Left lung (tissue), 10 donors: Measurements from ENCODE around the gene RPGRIP1L. TPM values are rescaled to one million over a fixed set of nuclear protein-coding genes. Genes with fewer than 3 reads are reported as not detected.

Experiments
- ATAC-seq: fragments of 200-7000 bp; cut with Tn5 transposase; one replicate; pipeline ENCODE4 v1.9.1; 2020; ENCODE audit warnings: moderate library complexity
- DNase-seq, 4 donors: peaks; one replicate each; pipeline ENCODE4 v3.0.0-alpha.2; 2013 to 2020
- H3K27ac ChIP-seq, 2 donors: fragments of 200-600 bp; sonication (generic) in 1 of 2; one replicate each; pipeline versions ENCODE4 v1.5.0 to v1.8.0; 2020 to 2021
- H3K27me3 ChIP-seq, 2 donors: fragments of 200-600 bp; sonication (generic) in 1 of 2; one replicate each; pipeline versions ENCODE4 v1.5.0 to v1.8.0; 2020 to 2021
- H3K36me3 ChIP-seq, 2 donors: fragments of 200-600 bp; sonication (generic) in 1 of 2; one replicate each; pipeline versions ENCODE4 v1.5.0 to v1.8.0; 2020 to 2021
- H3K4me1 ChIP-seq, 2 donors: fragments of 200-600 bp; one replicate each; pipeline ENCODE4 v1.8.0; 2021
- H3K4me3 ChIP-seq, 2 donors: fragments of 200-600 bp; sonication (generic) in 1 of 2; one replicate each; pipeline versions ENCODE4 v1.5.0 to v1.8.0; 2020 to 2021; ENCODE audit warnings: mild to moderate bottlenecking in 1 of 2
- H3K9me3 ChIP-seq, 2 donors: fragments of 200-600 bp; sonication (generic) in 1 of 2; one replicate each; pipeline versions ENCODE4 v1.5.0 to v1.8.0; 2020 to 2021
- CTCF ChIP-seq, 2 donors: fragments of 200-600 bp; sonication (generic) in 1 of 2; IDR thresholded peaks; one replicate each; pipeline versions ENCODE4 v1.5.0 to v1.8.0; 2021; ENCODE audit warnings: antibody characterized with exemption in 2 of 2
- intact Hi-C, 2 donors: fragments of 100-400 bp; cut with DNase I; formaldehyde crosslinking; loops; one replicate each; pipeline versions ENCODE4 v1.11.2 to v1.14.2; 2022
- polyA plus RNA-seq, 6 donors: library from polyadenylated mRNA; unstranded; fragments of 120-200 nt; gene quantifications; one replicate each; pipeline ENCODE4 v1.2.1, GENCODE V29; 2013; ENCODE audit not compliant: insufficient read length in 6 of 6
- total RNA-seq, 2 donors: library from RNA; stranded (reverse); fragmentation: NEBNext Ultra II Directional; extraction: Animal tissue kit (Norgen Biotek cat#: 25700); gene quantifications; one replicate each; pipeline ENCODE4 v1.2.1, GENCODE V29; 2021
- donor health status: DM: no; HTN: yes; CAD: no.
- donor health status: DM: no; HTN: no; CAD: no.

The RPGRIP1L gene
- total and polyA plus RNA-seq, 8 donors: 8.0 to 18.2 (median 16.3) TPM

- no peak overlapping the region for H3K27ac ChIP-seq
- no peaks in the 10 kb centered on the region for H3K27me3 ChIP-seq
- H3K9me3 ChIP-seq: no peaks in the 10 kb centered on the region
- intact Hi-C loops: no loop called here
- H3K4me3 ChIP-seq: no peak overlapping the region
- H3K36me3 ChIP-seq: no peaks in the 10 kb centered on the region
- TF ChIP-seq CTCF (IDR thresholded peaks at IDR 0.05): no peak
- DNase-seq: no peak
- no peak for ATAC-seq
- no peaks in the 10 kb centered on the region for H3K4me1 ChIP-seq
Measured at GRCh38 chr16:53580038-53580802, 123.4 kb downstream of the RPGRIP1L start.

- no peaks in the 10 kb centered on the region for H3K36me3 ChIP-seq
- no peak for DNase-seq
- no peaks in the 10 kb centered on the region for H3K4me1 ChIP-seq
- H3K27me3 ChIP-seq: no peaks in the 10 kb centered on the region
- H3K27ac ChIP-seq: no peak overlapping the region
- H3K9me3 ChIP-seq: peaks cover 0 to 7% of the 10 kb centered on the region in 2 donors
- H3K4me3 ChIP-seq: no peak overlapping the region
- intact Hi-C loops: no loop called here
- TF ChIP-seq CTCF (IDR thresholded peaks at IDR 0.05): no peak
- no peak for ATAC-seq
Measured at GRCh38 chr16:53576904-53577303, 126.8 kb downstream of the RPGRIP1L start.

GRCh38 chr16:53576210-53576609 is 127.4 kb downstream of the RPGRIP1L start:
- Histone ChIP-seq H3K27me3 (no peaks in the 10 kb centered on the region), H3K4me1 (no peaks in the 10 kb centered on the region), H3K36me3 (no peaks in the 10 kb centered on the region), H3K9me3 (peaks cover 0 to 14% of the 10 kb centered on the region in 2 donors), H3K27ac (no peak overlapping the region), H3K4me3 (no peak overlapping the region)
- no peak for DNase-seq
- ATAC-seq: no peak
- intact Hi-C loops: no loop called here
- no peak for TF ChIP-seq CTCF (IDR thresholded peaks at IDR 0.05)

- intact Hi-C loops: no loop called here
- no peak for TF ChIP-seq CTCF (IDR thresholded peaks at IDR 0.05)
Measured at GRCh38 chr16:53571763-53572162, 131.9 kb downstream of the RPGRIP1L start.

GRCh38 chr16:53566552-53567245 is 137.0 kb downstream of the RPGRIP1L start:
- TF ChIP-seq CTCF (IDR thresholded peaks at IDR 0.05): no peak

More at GRCh38 chr16:53571763-53572162, 131.9 kb downstream of the RPGRIP1L start:
- no peak overlapping the region for H3K4me3 ChIP-seq
- H3K4me1 ChIP-seq: no peaks in the 10 kb centered on the region
- no peaks in the 10 kb centered on the region for H3K36me3 ChIP-seq
- ATAC-seq: no peak
- no peak overlapping the region for H3K27ac ChIP-seq
- no peaks in the 10 kb centered on the region for H3K27me3 ChIP-seq
- H3K9me3 ChIP-seq: peaks cover 0 to 24% of the 10 kb centered on the region in 2 donors
- DNase-seq: no peak

More at GRCh38 chr16:53566552-53567245, 137.0 kb downstream of the RPGRIP1L start:
- no peaks in the 10 kb centered on the region for H3K4me1 ChIP-seq
- peaks cover 0 to 14% of the 10 kb centered on the region in 2 donors for H3K9me3 ChIP-seq
- no peaks in the 10 kb centered on the region for H3K36me3 ChIP-seq
- H3K27me3 ChIP-seq: no peaks in the 10 kb centered on the region
- H3K27ac ChIP-seq: no peak overlapping the region
- intact Hi-C loops: no loop called here
- ATAC-seq (peak; percentile 36), DNase-seq (no peak)
- no peak overlapping the region for H3K4me3 ChIP-seq
